NOMO-1 (cell line): Measurements from ENCODE around the gene MKLN1.

Experiments
- DNase-seq, 2 experiments: peaks; one replicate each; lab custom pipeline; 2025; ENCODE audit not compliant: unreplicated experiment in 2 of 2; lab: John Stamatoyannopoulos, UW

Gene MKLN1

DNA sequence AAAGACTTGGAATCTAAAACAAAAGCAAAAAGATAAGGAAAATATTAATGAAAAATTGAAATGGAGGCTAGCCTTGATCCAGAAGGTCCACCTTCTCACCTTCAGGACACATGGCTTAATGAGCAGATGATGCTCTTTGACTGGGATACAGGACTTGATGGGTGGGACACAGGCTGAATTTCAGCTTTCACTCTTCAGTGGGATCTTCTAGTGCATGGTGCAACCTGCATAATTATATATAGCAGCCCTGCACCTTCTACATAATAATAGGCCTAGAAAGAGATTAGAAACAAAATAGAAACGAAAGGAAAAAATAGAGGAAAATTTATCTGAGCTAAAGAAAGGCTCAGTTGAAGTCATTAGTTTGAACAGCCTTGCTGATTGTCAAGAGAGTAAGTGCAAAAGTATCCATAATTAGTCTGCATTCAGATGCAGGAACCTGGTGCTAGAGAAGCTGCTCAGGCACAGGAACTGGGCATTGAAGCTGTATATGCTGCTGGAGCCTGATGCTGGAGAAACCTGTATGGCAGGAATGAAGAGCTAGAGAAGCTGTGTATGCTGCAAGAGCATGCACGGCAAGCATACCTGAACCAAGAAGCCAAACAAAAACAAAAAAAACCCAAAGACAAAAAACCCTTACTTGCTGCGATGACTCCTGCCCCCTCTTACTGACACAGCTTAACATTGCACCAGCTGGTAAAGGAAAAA, 19.4 kb downstream of the MKLN1 start:
- no peak for DNase-seq

DNA sequence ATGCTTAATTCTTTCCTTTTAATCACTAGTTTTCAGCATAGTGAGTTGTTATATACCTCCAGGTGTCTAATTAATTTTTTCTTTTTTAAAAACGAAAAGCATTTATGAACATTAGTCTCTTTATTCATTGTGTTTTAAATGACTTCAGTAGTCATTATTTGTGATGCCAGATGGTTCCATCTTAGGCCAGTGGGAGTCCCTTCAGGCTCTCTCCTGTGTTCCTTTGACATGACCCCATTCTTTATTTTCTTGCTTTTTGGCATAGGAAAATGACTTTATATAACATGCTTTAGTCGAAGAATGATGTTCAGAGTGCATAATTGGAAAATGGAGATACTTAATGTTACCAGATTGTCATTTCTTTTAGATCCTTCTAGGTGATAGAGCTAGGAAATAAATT, 24.4 kb downstream of the MKLN1 start:
- DNase-seq = no peak

GRCh38 chr7:131354390-131354789, 26.7 kb downstream of the MKLN1 start:
- no peak for DNase-seq

DNA sequence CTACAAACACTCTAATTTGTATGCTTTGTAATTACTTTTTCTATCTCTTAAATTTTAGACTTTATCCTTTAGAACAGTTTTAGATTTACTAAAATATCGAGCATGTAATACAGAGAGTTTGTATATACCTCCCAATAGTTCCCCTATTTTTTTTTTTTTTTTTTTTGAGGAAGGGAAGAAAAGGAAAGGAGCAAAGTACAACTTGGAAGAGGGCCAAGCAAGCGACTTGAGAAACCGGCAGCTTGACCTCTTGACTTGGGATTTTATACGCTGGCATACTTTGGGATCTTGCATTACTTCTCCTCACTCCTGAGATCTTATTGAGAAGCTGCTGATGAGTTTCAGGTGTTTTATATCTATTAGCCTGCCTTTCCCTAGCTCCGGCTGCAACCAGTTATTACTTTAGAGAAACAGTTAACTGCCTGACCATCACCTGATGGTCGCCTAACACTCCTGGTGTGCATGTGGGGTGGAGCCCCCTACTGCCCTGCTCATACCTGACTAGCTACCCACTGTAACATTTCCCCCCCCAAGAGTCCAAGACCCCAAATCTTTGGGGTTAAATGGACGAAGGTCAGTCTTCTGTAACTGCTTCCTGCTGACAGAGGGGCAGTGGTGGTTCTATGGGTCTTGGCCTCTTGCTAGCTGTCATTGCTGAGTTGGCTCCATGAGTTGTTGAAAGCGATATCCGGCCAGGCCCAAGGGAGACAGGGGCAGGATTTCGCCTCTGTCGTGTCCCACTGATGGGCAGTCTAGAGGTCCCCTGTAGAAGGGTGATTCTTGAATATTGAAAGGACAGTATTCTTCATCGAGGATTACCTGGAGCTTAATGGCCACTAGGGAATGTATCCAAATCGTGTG, 28.5 kb downstream of the MKLN1 start:
- DNase-seq = no peak

DNA sequence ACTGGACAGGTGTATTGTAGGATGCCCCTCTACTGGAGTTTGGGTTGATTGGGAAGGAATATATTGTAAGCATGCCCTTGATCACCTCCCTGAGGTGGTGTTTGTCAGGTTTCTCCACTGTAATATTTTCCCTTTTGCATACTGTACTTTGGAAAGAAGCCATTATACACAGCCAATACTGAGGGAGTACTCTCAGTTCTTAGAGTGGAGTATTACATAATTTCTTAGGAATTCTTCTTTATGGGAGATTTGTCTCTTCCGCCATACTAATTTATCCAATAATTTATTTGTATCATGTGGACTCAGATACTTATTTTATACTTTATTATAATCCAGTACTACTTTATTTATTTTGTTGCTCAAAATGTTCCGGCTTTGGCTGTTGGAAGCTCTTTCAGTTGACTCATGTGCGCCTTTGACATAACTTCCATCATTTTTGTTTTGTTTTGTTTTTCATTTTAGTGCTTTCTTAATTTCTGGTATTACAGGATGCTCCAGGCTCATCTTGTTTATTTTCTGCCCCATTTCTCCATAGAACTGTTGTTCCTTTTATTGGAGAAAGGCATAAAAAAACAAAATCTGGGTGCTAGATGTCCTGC, 29.7 kb downstream of the MKLN1 start:
- no peak for DNase-seq

DNA sequence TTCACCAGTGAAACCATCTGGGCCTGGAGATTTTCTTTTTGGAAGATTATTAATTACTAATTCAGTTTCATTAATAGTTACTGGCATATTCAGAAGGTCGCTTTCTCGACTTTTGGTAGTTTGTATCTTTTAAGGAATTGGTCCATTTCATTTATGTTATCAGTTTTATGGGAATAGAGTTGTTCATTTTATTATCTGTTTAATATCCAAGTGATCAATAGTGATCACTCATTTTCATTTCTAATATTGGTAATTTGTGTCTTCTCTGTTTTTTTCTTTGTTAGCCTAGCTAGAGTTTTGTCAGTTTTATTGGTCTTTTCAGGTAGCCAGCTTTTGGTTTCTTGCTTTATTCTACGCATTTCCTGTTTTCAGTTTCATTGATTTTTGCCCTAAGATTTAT, 31.0 kb downstream of the MKLN1 start:
- no peak for DNase-seq

DNA sequence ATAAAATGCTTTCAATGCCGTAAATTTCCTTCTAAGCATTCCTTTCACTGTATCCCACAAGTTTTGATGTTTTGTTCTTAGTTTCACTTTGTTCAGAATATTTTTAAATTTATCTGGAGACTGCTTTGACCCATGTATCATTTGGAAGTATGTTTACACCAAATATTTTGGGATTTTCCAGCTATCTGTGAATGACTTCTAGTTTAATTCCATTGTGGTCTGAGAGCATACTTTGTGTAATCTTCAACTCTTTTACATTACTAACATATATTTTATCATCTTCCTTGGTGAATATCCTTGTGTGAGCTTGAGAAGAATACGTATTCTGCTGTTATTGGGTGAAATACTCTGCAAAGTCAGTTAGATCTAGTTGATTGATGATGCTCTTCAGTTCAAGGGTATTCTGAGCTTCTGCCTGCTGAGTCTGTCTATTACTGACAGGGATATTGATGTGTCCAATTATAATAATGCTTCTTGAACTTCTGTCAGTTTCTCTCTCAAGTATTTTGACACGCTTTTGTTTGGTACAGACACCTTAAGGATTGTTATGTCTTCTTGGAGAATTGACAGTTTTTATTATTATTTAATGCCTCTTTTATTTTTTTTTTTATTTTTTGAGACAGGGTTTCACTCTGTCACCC, 31.6 kb downstream of the MKLN1 start:
- no peak for DNase-seq

- no peak for DNase-seq
Observed at GRCh38 chr7:131363719-131364118, 36.0 kb downstream of the MKLN1 start.

GRCh38 chr7:131364767-131365344, 37.2 kb downstream of the MKLN1 start:
- no peak for DNase-seq

GRCh38 chr7:131365838-131366237, 38.2 kb downstream of the MKLN1 start:
- DNase-seq = no peak

GRCh38 chr7:131369354-131369753, 41.7 kb downstream of the MKLN1 start:
- DNase-seq = no peak

DNA sequence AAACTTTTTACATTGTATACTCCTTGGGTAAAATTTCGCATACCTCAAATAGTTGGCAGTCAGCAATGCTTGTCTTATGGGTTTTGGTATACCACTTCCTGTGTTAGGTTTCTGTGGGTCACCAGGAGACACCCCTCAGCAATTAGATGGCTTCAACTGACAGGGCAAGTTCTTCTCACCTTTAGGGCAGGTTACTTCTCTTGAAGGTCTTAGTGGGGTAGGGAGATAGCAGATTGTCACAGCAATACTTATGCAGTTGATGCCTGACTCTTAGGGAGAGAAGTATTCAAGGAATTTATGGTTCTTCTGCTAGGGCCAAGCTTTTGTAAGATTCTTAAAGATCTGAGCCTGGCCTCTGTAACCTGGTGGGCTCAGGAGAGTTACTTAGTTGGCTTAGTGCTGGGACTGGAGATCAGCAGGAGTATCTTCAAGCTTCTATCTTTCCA, 42.9 kb downstream of the MKLN1 start:
- no peak for DNase-seq

GRCh38 chr7:131371411-131371810, 43.7 kb downstream of the MKLN1 start:
- DNase-seq = no peak

DNA sequence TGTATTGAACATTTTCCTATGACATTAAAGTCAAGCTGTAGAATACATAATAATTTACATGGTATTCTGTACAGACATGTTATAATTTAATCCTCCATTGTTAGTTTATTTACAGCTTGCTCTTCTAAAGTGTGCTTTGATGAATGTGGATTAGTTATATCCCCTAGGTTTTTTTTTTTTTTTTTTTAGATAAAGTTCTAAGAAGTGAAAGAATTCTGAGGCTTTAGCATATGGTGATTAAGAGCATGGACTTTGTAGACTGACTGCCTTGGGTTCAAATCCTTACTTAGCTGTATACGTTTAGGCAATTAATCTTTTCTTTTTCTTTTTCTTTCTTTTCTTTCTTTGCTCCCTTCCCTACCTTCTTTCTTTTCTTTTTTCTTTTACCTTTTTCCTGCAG, 44.9 kb downstream of the MKLN1 start:
- DNase-seq = no peak

GRCh38 chr7:131374821-131375220, 47.1 kb downstream of the MKLN1 start:
- no peak for DNase-seq

- DNase-seq = no peak
Observed at GRCh38 chr7:131381069-131381838, 53.6 kb downstream of the MKLN1 start.

GRCh38 chr7:131383417-131384285, 56.0 kb downstream of the MKLN1 start:
- DNase-seq = peak in 1 of 2 experiments; percentile 27

GRCh38 chr7:131384286-131384635, 56.6 kb downstream of the MKLN1 start:
- DNase-seq = no peak

DNA sequence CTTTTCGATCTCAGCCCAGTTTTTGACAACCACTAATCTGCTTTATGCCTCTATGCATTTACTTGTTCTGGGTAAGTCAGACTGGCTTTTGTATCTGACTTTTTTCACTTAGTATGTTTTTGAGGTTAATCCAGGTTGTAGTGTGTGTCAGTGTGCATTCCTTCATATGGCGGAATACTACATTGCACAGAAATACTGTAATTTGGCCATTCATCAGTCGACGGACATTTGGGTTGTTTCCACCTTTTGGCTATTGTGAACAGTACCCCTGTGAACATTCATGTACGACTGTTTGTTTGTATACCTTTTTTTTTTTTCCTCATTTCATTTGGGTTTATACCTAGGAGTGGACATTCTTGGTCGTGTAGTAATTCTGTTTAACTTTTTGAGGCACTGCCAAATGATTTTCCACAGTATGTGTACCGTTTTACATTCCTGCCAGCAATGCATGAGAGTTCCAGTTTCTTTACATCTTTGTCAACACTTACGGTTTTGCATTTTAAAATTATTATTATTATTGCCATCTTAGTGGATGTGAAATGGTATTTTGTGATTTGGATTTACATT, 57.4 kb downstream of the MKLN1 start:
- DNase-seq = no peak
